ENCODE measurements around the gene FAF2.
"Not testable (repeated sequence)": the region's sequence is repeated elsewhere in the genome, so short reads cannot be mapped to it uniquely, and the experiment has no call there.

Gene FAF2

DNA sequence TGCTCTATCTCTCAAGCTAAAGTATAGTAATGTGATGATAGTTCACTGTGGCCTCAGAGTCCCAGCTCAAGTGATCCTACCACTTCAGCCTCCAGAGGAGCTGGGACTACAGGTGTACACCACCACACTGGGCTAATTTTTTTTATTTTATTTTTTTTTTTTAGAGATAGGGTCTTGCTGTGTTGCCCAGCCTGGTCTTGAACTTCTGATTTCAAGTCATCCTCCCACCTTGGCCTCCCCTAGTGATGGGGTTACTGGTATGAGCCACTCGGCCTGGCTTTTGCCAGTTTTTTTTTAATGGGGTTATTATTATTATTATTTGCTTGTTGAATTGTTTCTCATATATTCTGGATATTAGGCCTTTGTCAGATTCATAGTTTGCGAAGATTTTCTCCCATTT, 13.2 kb downstream of the FAF2 start:
- no peak for DNase-seq

DNA sequence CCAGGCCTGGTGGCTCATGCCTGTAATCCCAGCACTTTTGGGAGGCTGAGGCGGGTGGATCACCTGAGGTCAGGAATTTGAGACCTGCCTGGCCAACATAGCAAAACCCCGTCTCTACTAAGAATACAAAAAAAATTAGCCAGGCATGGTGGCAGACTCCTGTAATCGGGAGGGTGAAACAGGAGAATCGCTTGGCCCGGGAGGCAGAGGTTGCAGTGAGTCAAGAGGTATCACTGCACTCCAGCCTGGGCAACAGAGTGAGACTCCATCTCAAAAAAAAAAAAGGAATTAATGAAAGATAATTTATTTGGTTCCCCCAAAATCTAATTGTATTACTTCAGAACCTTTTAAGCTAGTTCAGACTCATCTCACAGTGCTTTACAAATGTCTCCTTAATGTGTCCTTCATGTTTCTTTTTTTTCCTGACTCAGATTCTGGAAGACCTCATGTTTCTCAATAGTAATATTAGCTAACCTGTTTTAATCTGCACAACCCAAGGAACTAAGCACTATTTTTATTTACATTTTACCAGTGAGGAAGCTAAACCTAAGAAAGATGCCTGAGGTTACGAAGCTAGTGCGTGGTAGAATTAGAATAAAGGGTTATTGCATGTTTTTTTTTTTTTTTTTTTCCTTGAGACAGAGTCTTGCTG, 15.1 kb downstream of the FAF2 start:
- DNase-seq: no peak

- no peak for DNase-seq
Measured at GRCh38 chr5:176466245-176466871, 18.2 kb downstream of the FAF2 start.

DNA sequence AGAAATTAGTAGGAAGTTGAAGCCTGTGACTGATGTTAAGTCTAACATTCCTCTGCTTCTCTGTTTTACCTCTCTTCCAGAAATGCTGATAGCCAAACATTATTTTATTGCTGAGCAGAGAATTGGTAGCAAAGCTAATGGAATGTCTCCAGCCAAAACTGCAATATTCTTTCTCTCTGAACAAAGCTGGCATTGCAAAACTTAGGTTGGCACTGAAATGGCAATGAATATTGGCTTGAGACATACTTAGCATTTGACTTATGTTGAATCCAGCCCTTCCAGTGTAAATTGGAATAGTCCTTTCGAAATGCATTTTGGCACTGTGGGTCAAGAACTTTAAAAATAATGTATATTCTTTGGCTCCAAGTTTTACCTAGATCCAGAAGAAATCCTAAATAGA, 21.1 kb downstream of the FAF2 start:
- DNase-seq: no peak

GRCh38 chr5:176470539-176470938, 22.4 kb downstream of the FAF2 start:
- no peak for DNase-seq

- no peak for DNase-seq
Measured at GRCh38 chr5:176471098-176471497, 22.9 kb downstream of the FAF2 start.

DNA sequence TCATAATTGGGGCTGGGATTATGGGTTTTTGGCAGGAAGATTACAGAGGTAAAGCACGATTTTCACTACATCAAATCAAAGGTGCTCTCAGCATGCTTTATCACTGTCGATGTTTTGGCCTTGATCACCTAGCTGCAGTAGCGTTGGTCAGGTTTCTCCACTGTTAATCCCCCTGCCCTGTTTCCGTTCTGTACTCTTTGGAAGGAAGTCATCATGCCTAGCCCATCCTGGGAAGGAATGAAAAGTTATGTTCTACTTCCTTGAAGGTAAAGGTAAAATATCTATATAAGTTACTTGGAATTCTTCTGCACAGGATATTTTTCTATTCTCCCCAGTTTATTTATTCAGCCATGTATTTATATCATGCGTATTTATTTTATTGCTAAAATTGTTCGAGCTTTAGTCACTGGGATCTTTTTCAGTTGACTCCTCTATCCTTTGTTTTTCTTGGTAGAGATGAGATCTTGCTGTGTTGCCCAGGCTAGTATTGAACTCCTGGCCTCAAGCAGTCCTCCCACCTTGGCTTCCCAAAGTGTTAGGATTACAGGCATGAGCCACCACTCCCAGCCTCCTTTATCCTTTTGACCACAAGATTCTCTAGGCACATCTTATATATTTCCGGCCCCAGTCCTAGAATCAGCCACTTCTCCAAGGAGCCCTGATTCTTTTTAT, 25.3 kb downstream of the FAF2 start:
- DNase-seq: no peak

- no peak for DNase-seq
Measured at GRCh38 chr5:176474476-176474875, 26.3 kb downstream of the FAF2 start.

- DNase-seq: peak in 1 of 5 donors; percentile 27
Measured at GRCh38 chr5:176481711-176482110, 33.5 kb downstream of the FAF2 start.

GRCh38 chr5:176485176-176485575, 37.0 kb downstream of the FAF2 start:
- no peak for DNase-seq

DNA sequence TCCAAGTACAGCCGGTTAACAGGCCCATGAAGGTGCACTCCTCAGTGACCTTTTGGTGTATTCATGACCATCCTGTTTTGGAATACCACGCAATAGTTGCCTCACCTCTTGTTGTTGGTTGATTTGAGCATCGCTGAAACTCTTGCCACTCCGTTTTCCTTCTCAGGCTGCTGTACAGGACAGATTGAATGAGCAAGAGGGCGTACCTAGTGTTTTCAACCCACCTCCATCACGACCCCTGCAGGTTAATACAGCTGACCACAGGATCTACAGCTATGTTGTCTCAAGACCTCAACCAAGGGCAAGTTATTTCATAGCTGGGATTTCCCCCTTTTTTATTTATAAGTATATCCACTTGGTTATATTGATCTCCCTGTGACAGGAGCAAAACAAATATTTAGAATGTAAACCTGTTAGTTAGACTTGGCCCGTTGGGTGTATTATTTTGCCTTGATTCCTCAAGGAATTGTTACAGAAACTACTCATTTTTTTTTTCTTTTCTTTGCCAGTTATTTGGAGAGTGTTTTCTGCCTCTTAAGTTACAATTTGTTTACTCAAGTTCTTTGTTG, 38.1 kb downstream of the FAF2 start:
- DNase-seq: no peak

DNA sequence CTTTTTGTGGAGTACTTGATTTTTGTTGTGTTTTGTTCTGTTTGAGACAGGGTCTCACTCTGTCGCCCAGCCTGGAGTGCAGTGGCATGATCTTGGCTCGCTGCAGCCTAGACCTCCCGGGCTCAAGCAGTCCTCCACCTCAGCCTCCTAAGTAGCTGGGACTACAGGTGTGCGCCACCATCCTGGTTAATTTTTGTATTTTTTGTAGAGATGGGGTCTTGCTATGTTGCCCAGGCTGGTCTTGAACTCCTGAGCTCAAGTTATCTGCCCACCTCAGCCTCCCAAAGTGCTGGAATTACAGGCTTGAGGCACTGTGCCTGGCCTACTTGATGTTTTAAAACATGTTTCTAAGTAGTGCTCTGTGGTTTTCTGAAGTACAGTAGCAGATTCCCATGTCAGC, 39.0 kb downstream of the FAF2 start:
- DNase-seq: not testable (repeated sequence)

DNA sequence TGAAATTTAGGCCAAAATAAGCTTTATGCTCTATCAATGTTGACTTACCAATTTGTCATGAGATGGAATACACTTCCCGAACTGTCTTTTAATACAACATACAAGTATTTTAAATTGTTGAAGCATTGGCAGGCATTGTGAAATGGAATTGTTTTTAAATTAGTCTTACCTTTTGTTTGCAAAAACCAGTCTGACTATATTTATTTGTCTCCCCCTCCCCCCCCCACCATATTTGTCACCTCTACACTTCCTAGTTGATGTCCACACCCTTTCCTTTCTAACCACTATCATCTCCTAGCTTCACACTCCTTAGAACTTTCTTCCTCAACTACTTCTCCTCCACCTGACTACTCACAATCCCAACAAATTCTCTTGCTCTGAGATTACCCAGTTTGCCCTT, 40.9 kb downstream of the FAF2 start:
- DNase-seq: peak in 1 of 5 donors; percentile 32

GRCh38 chr5:176490301-176490700, 42.1 kb downstream of the FAF2 start:
- DNase-seq: no peak

- DNase-seq: no peak
Measured at GRCh38 chr5:176491101-176491502, 42.9 kb downstream of the FAF2 start.

DNA sequence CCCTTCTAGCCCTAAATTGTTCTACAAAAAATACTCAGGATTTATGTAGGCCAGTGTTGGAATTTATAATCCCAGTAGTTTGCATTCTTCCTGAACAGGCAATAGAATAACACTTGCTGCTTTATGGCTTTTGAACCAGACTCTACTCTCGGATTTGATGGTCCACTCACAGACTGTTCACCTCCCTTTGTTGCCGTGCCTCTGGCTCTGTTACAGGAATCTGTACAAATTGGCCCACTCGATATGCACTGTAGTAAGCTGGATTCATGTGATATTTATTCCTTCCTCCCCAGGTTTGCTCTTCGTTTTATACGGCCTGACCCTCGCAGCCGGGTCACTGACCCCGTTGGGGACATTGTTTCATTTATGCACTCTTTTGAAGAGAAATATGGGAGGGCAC, 43.7 kb downstream of the FAF2 start:
- DNase-seq: no peak

DNA sequence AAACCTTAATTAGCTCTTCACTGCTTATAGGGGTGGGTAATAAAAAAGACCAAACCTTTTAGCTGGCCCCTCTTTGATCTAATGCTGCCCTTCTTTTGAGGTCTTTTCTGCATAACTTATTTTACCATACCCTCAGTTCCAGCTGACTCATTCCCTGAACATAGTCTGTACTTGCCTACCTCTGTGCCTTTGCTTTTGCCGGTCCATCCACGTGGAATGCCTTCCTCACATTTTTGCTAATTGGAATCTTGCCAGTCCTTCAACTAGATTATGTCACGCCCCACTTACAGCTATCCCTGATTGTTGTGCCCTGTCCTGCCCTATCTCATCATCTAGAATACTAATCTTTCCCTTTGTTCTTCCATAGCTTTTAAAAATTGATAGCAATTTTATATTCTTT, 44.2 kb downstream of the FAF2 start:
- no peak for DNase-seq

- DNase-seq: no peak
Measured at GRCh38 chr5:176497852-176498251, 49.7 kb downstream of the FAF2 start.

- DNase-seq: no peak
Measured at GRCh38 chr5:176499273-176499672, 51.1 kb downstream of the FAF2 start.

DNA sequence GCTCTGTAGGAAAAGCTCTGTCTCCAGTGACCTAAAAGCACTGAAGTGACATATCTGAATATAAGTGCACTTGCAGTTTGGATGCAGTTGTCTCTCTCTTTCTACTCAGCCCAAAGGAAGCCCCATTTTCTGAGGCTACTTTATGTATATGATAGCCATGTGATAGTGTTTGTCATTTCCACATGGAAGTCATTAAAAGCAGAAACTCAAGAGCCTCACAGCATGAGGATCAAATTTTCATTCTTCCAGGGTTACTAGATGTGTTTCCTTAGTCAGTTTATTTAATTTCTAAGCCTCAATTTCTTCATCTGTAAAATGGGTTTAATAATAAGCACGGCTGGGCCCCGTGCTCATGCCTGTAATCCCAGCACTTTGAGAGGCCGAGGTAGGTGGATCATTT, 52.3 kb downstream of the FAF2 start:
- no peak for DNase-seq

- no peak for DNase-seq
Measured at GRCh38 chr5:176501333-176501732, 53.1 kb downstream of the FAF2 start.

- no peak for DNase-seq
Measured at GRCh38 chr5:176503496-176503895, 55.3 kb downstream of the FAF2 start.

DNA sequence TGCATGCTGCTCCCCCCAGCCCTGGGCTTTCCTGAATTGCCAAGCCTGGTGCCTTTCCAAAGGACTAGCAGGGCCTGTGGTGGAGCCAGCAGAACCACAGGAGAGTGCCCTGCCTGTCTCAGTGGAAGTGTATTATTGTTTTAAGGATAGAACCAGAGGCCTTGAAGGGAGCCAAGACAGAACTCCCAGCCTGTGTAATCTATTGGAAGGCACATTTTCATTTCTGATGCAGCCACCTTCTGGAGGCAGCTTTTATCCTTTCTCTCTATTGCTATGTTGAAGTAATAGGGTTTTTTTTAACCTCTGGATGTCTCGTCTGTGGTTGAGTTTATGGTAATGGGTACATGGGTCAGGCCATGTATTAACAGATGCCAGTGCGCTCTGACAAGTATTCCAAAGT, 59.7 kb downstream of the FAF2 start:
- DNase-seq: no peak

DNA sequence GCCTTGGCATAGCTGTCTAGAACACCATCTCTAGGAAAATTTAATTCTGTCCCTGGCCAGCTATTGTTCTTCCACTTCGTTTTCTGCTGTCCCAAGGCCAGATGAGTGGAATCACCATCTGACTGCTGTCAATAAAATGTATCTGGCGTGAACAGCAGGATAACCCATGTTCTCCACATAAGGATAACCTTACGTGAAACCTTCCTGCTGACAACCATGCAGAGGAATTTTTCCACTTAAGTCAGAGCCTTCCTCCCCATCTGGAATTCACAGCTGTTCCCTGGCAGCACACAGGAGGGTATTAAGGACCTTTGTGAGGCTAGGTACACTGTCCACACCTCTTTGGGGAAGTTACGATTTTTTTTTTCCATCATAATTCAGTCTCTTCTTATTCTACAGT, 60.4 kb downstream of the FAF2 start:
- no peak for DNase-seq
